Stomach (tissue), 9 donors: ENCODE data around the gene BICD1. TPM values are rescaled to one million over a fixed set of nuclear protein-coding genes. Genes with fewer than 3 reads are reported as not detected.

Experiments used
- DNase-seq, 2 donors: peaks; one replicate each; pipeline versions ENCODE4 v3.0.0 to v3.0.0-alpha.2; 2013 to 2019
- H3K27ac ChIP-seq, 5 donors: fragments of 200-600 bp in 4 of 5; sonication (generic) in 4 of 5; one replicate each; pipeline ENCODE4 v1.5.1; 2013 to 2019; ENCODE audit warnings: mild to moderate bottlenecking in 1 of 5, moderate library complexity in 1 of 5
- H3K27me3 ChIP-seq, 3 donors: fragments of 200-600 bp; sonication (generic); one replicate each; pipeline ENCODE4 v1.5.1; 2017 to 2019; ENCODE audit warnings: mixed run types in 1 of 3
- H3K36me3 ChIP-seq, 4 donors: fragments of 200-600 bp; sonication (generic); 1 replicate in 3 of 4; 2 replicates in 1 of 4; pipeline ENCODE4 v1.5.1; 2016 to 2019
- H3K4me1 ChIP-seq, 4 donors: fragments of 200-600 bp; sonication (generic); one replicate each; pipeline ENCODE4 v1.5.1; 2016 to 2019
- H3K4me3 ChIP-seq, 4 donors: fragments of 200-600 bp; sonication (generic) in 3 of 4; one replicate each; pipeline ENCODE4 v1.5.1; 2016 to 2019; ENCODE audit warnings: mild to moderate bottlenecking in 1 of 4
- H3K9me3 ChIP-seq, 4 donors: fragments of 200-600 bp; sonication (generic); one replicate each; pipeline ENCODE4 v1.5.1; 2016 to 2019
- CTCF ChIP-seq, 7 experiments: fragments of 450-650 bp in 4 of 7; fragments of 200-600 bp in 3 of 7; sonication (generic) in 3 of 7; IDR thresholded peaks; one replicate each; pipeline ENCODE4 v1.5.1; 2016 to 2019; ENCODE audit warnings: antibody characterized with exemption in 7 of 7, control low read depth in 2 of 7, mild to moderate bottlenecking in 1 of 7
- EP300 ChIP-seq: sonication (generic); formaldehyde crosslinking; IDR thresholded peaks from one replicate; pipeline ENCODE4 v1.6.1; 2017; ENCODE audit warnings: antibody characterized with exemption
- POLR2A ChIP-seq, 4 donors: fragments of 450-650 bp; IDR thresholded peaks; one replicate each; pipeline ENCODE4 v1.6.1; 2016; ENCODE audit warnings: antibody characterized with exemption in 4 of 4, control low read depth in 2 of 4, mild to moderate bottlenecking in 1 of 4, moderate library complexity in 1 of 4
- POLR2AphosphoS5 ChIP-seq, 3 donors: sonication (generic); formaldehyde crosslinking; IDR thresholded peaks; one replicate each; pipeline ENCODE4 v1.6.1; 2016; ENCODE audit warnings: antibody characterized with exemption in 3 of 3
- WGBS, 5 donors: extraction: QIAGEN DNeasy Blood & Tissue Kit in 3 of 5; methylation state at CpG; one replicate each; pipeline versions ENCODE4 v1.1.5 to v1.1.7; 2013 to 2018; 5-methylcytosine and 5-hydroxymethylcytosine counted together
- intact Hi-C: fragments of 100-400 bp; cut with DNase I; formaldehyde crosslinking; loops from one replicate; pipeline ENCODE4 v1.15.1; 2023; ENCODE audit warnings: low total_unique reads
- polyA plus RNA-seq, 3 donors: library from polyadenylated mRNA; stranded (reverse); fragments of 200-250 nt; gene quantifications; one replicate each; pipeline ENCODE4 v1.2.3, GENCODE V29; 2013
- total RNA-seq, 5 donors: library from RNA; depleted of rRNA; stranded (reverse); fragments of >200 nt; gene quantifications; one replicate each; pipeline versions ENCODE4 v1.1.0 to v1.2.3, GENCODE V29; 2014 to 2016
- donor health status: healthy with polysubstance abuse.
- donor health status: Bipolar disorder and iron deficiency.
- donor health status: healthy.

Gene BICD1
- total and polyA plus RNA-seq, 8 donors = 1.6 to 17.3 (median 2.1) TPM

GRCh38 chr12:32100361-32100760, 6.3 kb upstream of the BICD1 start:
- Histone ChIP-seq H3K27me3 (no peaks in the 10 kb centered on the region), H3K4me3 (no peak overlapping the region), H3K4me1 (no peaks in the 10 kb centered on the region), H3K9me3 (no peaks in the 10 kb centered on the region), H3K36me3 (no peaks in the 10 kb centered on the region), H3K27ac (no peak overlapping the region)
- no peak for DNase-seq
- 87 to 93% (median 90%) methylated on average over 3 to 4 of the region's 4 CpGs for WGBS, 5 donors
- TF ChIP-seq POLR2A (IDR thresholded peaks at IDR 0.05) (no peak), EP300 (no peak), CTCF (IDR thresholded peaks at IDR 0.05) (no peak), POLR2AphosphoS5 (IDR thresholded peaks at IDR 0.05) (no peak)
- intact Hi-C loops = no loop called here

- no peak for DNase-seq
- TF ChIP-seq POLR2AphosphoS5 (IDR thresholded peaks at IDR 0.05) (no peak), CTCF (IDR thresholded peaks at IDR 0.05) (no peak), POLR2A (IDR thresholded peaks at IDR 0.05) (no peak), EP300 (no peak)
- no peaks in the 10 kb centered on the region for H3K27me3 ChIP-seq
- H3K27ac ChIP-seq = no peak overlapping the region
- H3K4me3 ChIP-seq = no peak overlapping the region
- WGBS, 5 donors = 70 to 89% (median 83%) methylated on average over 5 of the region's 5 CpGs
- no peaks in the 10 kb centered on the region for H3K9me3 ChIP-seq
- intact Hi-C loops = no loop called here
- no peaks in the 10 kb centered on the region for H3K36me3 ChIP-seq
- peaks cover under 1 to 3% (median 1%) of the 10 kb centered on the region in 4 donors for H3K4me1 ChIP-seq
Measured at GRCh38 chr12:32100888-32101287, 5.8 kb upstream of the BICD1 start.

- no peaks in the 10 kb centered on the region for H3K9me3 ChIP-seq
- H3K4me1 ChIP-seq = peaks cover 4 to 10% (median 9%) of the 10 kb centered on the region in 4 donors
- H3K36me3 ChIP-seq = no peaks in the 10 kb centered on the region
- H3K4me3 ChIP-seq = no peak overlapping the region
- intact Hi-C loops = no loop called here
- H3K27me3 ChIP-seq = no peaks in the 10 kb centered on the region
- DNase-seq = no peak
- H3K27ac ChIP-seq = no peak overlapping the region
- 90 to 97% (median 91%) methylated on average over 3 of the region's 3 CpGs for WGBS, 5 donors
- TF ChIP-seq POLR2A (IDR thresholded peaks at IDR 0.05) (no peak), POLR2AphosphoS5 (IDR thresholded peaks at IDR 0.05) (no peak), CTCF (IDR thresholded peaks at IDR 0.05) (no peak), EP300 (no peak)
Measured at GRCh38 chr12:32102234-32102633, 4.4 kb upstream of the BICD1 start.

GRCh38 chr12:32104572-32105355, 1.9 kb upstream of the BICD1 start:
- intact Hi-C loops = no loop called here
- peaks cover 12 to 32% (median 26%) of the 10 kb centered on the region in 4 donors for H3K4me1 ChIP-seq
- H3K27me3 ChIP-seq = no peaks in the 10 kb centered on the region
- H3K27ac ChIP-seq = no peak overlapping the region
- WGBS, 5 donors = 73 to 80% (median 76%) methylated on average over 11 of the region's 11 CpGs
- no peaks in the 10 kb centered on the region for H3K9me3 ChIP-seq
- no peaks in the 10 kb centered on the region for H3K36me3 ChIP-seq
- DNase-seq = no peak
- H3K4me3 ChIP-seq = no peak overlapping the region
- TF ChIP-seq CTCF (IDR thresholded peaks at IDR 0.05) (no peak), POLR2AphosphoS5 (IDR thresholded peaks at IDR 0.05) (no peak), POLR2A (IDR thresholded peaks at IDR 0.05) (no peak), EP300 (no peak)
